Measurements from ENCODE around the gene EPB41. TPM values are rescaled to one million over a fixed set of nuclear protein-coding genes. Genes with fewer than 3 reads are reported as not detected.

The EPB41 gene
- total and polyA plus RNA-seq, 4 donors, result 10.7 to 189 (median 38.1) TPM

GRCh38 chr1:29094433-29094832 is 180.1 kb downstream of the EPB41 start:
- H3K27ac ChIP-seq (ENCODE audit: low read depth in 1 of 2, low read length in 2 of 2), result no peak overlapping the region
- peaks cover 1 to 6% (median 3%) of the 10 kb centered on the region in 4 donors for H3K36me3 ChIP-seq (ENCODE audit: control insufficient read depth in 4 of 4, insufficient read depth in 3 of 4, low read depth in 1 of 4, low read length in 3 of 4)
- WGBS, result 98% methylated on average over 3 of the region's 3 CpGs
- no peak for DNase-seq (ENCODE audit: low spot score)
- H3K9ac ChIP-seq (ENCODE audit: low read depth in 1 of 2, low read length in 2 of 2), result no peak overlapping the region
- H3K9me3 ChIP-seq (ENCODE audit: control insufficient read depth in 4 of 4, low read length in 3 of 4), result no peaks in the 10 kb centered on the region
- TF ChIP-seq SP1 (IDR thresholded peaks at IDR 0.05) (no peak), CTCF (IDR thresholded peaks at IDR 0.05; ENCODE audit: low read depth, low read length, missing input control) (no peak), RAD21 (IDR thresholded peaks at IDR 0.05) (no peak), RXRA (IDR thresholded peaks at IDR 0.05) (no peak), HNF4G (IDR thresholded peaks at IDR 0.05) (no peak), EGR1 (IDR thresholded peaks at IDR 0.05; ENCODE audit: low read depth in 2 of 2) (no peak), REST (IDR thresholded peaks at IDR 0.05) (no peak), GABPA (IDR thresholded peaks at IDR 0.05 in 1 of 2, conservative IDR thresholded peaks at IDR 0.05 in 1 of 2) (no peak), FOXA2 (IDR thresholded peaks at IDR 0.05) (no peak), ATF3 (IDR thresholded peaks at IDR 0.05) (no peak), YY1 (IDR thresholded peaks at IDR 0.05) (no peak), MAX (IDR thresholded peaks at IDR 0.05) (no peak), HNF4A (conservative IDR thresholded peaks at IDR 0.05) (no peak), JUND (IDR thresholded peaks at IDR 0.05) (no peak), ZBTB33 (IDR thresholded peaks at IDR 0.05) (no peak), NR2F2 (IDR thresholded peaks at IDR 0.05) (no peak), TAF1 (conservative IDR thresholded peaks at IDR 0.05) (no peak), FOXA1 (IDR thresholded peaks at IDR 0.05) (no peak)
- no peak overlapping the region for H3K4me3 ChIP-seq (ENCODE audit: low read depth in 1 of 3, low read length in 3 of 3)
- H3K4me1 ChIP-seq (ENCODE audit: control insufficient read depth in 4 of 4, insufficient read depth in 4 of 4, low read length in 3 of 4), result peaks cover 0 to 2% (median 0%) of the 10 kb centered on the region in 4 donors
- no peaks in the 10 kb centered on the region for H3K27me3 ChIP-seq (ENCODE audit: control insufficient read depth in 4 of 4, insufficient read depth in 4 of 4, low read length in 3 of 4)

Data from liver (tissue), 9 donors.